A673 (cell line): Measurements from ENCODE around the gene RNF157. TPM values are rescaled to one million over a fixed set of nuclear protein-coding genes. Genes with fewer than 3 reads are reported as not detected.
A peak's percentile ranks its signal among the peaks of the same experiment; 100 is the strongest.

ENCODE experiments used
- BruUV-seq: library from RNA; stranded (reverse); fragments of 400-500 nt; replicated peaks from 2 replicates; lab custom pipeline; 2021; lab: Mats Ljungman, UMichigan
- CTCF ChIA-PET: fragments of 300-600 bp; sonication (Branson Sonifier 250); formaldehyde crosslinking; loops from one replicate; lab custom pipeline; 2022; ENCODE audit warnings: antibody characterized with exemption; lab: Charles Lee
- POLR2A ChIA-PET: fragments of 300-600 bp; sonication (Branson Sonifier 250); formaldehyde crosslinking; loops from one replicate; lab custom pipeline; 2022; ENCODE audit warnings: antibody characterized with exemption; ENCODE audit not compliant: low non-redundant PET; lab: Charles Lee
- DNase-seq: peaks from one replicate; pipeline ENCODE4 v3.0.0-alpha.2; 2015; ENCODE audit warnings: low spot score
- H3K27ac ChIP-seq: fragments of 200-600 bp; sonication (generic); 2 replicates; pipeline ENCODE4 v1.5.1; 2016; ENCODE audit warnings: mixed run types, low read depth, mild to moderate bottlenecking, mixed read lengths, antibody characterized with exemption, low read length; ENCODE audit not compliant: poor library complexity, severe bottlenecking
- H3K27me3 ChIP-seq: fragments of 200-600 bp; sonication (generic); replicated peaks from 2 replicates; pipeline ENCODE4 v1.6.1; 2017; ENCODE audit warnings: mixed run types, low read depth, mild to moderate bottlenecking, mixed read lengths, antibody characterized with exemption, low read length; ENCODE audit not compliant: insufficient read depth, poor library complexity
- H3K36me3 ChIP-seq: fragments of 200-600 bp; sonication (generic); 2 replicates; pipeline ENCODE4 v1.6.1; 2016; ENCODE audit warnings: mixed run types, mild to moderate bottlenecking, mixed read lengths, antibody characterized with exemption, low read length; ENCODE audit not compliant: insufficient read depth, poor library complexity, severe bottlenecking
- H3K4me1 ChIP-seq: fragments of 200-600 bp; sonication (generic); 2 replicates; pipeline ENCODE4 v1.6.1; 2017; ENCODE audit warnings: mixed run types, mild to moderate bottlenecking, mixed read lengths, antibody characterized with exemption, low read length; ENCODE audit not compliant: insufficient read depth, poor library complexity, severe bottlenecking
- H3K4me3 ChIP-seq: fragments of 200-600 bp; sonication (generic); 2 replicates; pipeline ENCODE4 v1.5.1; 2016; ENCODE audit warnings: low read depth, mixed run types, mild to moderate bottlenecking, mixed read lengths, low read length; ENCODE audit not compliant: poor library complexity, severe bottlenecking
- H3K9me3 ChIP-seq: fragments of 200-600 bp; sonication (generic); 2 replicates; pipeline ENCODE4 v1.6.1; 2016; ENCODE audit warnings: mixed run types, low read depth, mild to moderate bottlenecking, mixed read lengths, antibody characterized with exemption, low read length; ENCODE audit not compliant: poor library complexity, severe bottlenecking
- CTCF ChIP-seq: fragments of 300-800, 200-600 bp; sonication (generic); conservative IDR thresholded peaks from 2 replicates; pipeline ENCODE4 v1.5.1; 2017; ENCODE audit warnings: low read depth, mild to moderate bottlenecking, antibody characterized with exemption, low read length, moderate library complexity, mixed read lengths
- EZH2 ChIP-seq: fragments of 200-600 bp; sonication (generic); IDR thresholded peaks from 2 replicates; pipeline ENCODE4 v1.6.1; 2017; ENCODE audit warnings: borderline replicate concordance, low read depth, mild to moderate bottlenecking, mixed read lengths, antibody characterized with exemption, low read length; ENCODE audit not compliant: poor library complexity, severe bottlenecking
- intact Hi-C: fragments of 100-400 bp; cut with micrococcal nuclease; formaldehyde crosslinking; loops from one replicate; pipeline ENCODE4 v1.10.0; 2022; ENCODE audit not compliant: unreplicated experiment
- total RNA-seq: library from RNA; stranded (reverse); gene quantifications from 2 replicates; pipeline ENCODE4 v1.2.3, GENCODE V29; 2021

The RNF157 gene
- total RNA-seq, 1 experiment from 2014 or later: 0.56 TPM

DNA sequence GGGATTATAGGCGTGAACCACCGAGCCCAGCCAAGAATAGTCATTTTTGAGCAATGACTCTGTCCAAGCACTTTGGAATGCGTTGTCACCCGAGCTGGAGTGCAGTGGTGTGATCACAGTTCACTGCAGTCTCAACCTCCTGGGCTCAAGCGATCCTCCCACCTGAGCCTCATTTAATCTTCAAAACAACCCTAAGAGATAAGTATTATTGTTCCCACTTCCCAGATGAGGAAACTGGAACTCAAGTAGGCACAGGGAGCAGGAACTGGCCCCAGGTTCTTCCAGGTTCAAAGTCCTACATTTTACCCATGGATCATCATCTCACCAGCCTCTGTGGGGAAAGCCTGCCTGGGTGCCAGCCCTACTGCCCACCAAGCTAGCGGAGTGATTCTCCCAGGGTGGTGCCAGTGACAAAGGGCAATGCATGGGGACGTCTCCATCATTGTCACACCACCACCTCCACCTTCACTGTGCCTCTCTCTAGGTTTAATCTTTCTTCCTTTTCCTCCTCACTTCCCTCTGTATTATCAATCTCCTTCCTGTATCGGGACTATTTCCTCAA is 11.3 kb upstream of the RNF157 start:
- BruUV-seq: no TSS peak
- TF ChIP-seq EZH2 (no peak), CTCF (no peak)
- no peaks in the 10 kb centered on the region for H3K36me3 ChIP-seq
- H3K27me3 ChIP-seq: no peaks in the 10 kb centered on the region
- POLR2A ChIA-PET: no interaction called here
- no peak overlapping the region for H3K4me3 ChIP-seq
- H3K9me3 ChIP-seq: no peaks in the 10 kb centered on the region
- H3K4me1 ChIP-seq: no peaks in the 10 kb centered on the region
- CTCF ChIA-PET: no interaction called here
- H3K27ac ChIP-seq: no peak overlapping the region
- intact Hi-C loops: no loop called here
- no peak for DNase-seq

- Histone ChIP-seq H3K36me3 (no peaks in the 10 kb centered on the region), H3K27me3 (no peaks in the 10 kb centered on the region), H3K9me3 (no peaks in the 10 kb centered on the region), H3K4me1 (no peaks in the 10 kb centered on the region), H3K27ac (no peak overlapping the region), H3K4me3 (no peak overlapping the region)
- TF ChIP-seq CTCF (no peak), EZH2 (no peak)
- ChIA-PET POLR2A (no interaction called here), CTCF (interaction anchor here (0.7 kb wide), 1 partner anchor 131 kb away, joined by 8 read pairs; no protein-coding TSS in a partner anchor)
- intact Hi-C loops: no loop called here
- BruUV-seq: no TSS peak
- DNase-seq: no peak
Measured at GRCh38 chr17:76250141-76250540, 9.8 kb upstream of the RNF157 start.

DNA sequence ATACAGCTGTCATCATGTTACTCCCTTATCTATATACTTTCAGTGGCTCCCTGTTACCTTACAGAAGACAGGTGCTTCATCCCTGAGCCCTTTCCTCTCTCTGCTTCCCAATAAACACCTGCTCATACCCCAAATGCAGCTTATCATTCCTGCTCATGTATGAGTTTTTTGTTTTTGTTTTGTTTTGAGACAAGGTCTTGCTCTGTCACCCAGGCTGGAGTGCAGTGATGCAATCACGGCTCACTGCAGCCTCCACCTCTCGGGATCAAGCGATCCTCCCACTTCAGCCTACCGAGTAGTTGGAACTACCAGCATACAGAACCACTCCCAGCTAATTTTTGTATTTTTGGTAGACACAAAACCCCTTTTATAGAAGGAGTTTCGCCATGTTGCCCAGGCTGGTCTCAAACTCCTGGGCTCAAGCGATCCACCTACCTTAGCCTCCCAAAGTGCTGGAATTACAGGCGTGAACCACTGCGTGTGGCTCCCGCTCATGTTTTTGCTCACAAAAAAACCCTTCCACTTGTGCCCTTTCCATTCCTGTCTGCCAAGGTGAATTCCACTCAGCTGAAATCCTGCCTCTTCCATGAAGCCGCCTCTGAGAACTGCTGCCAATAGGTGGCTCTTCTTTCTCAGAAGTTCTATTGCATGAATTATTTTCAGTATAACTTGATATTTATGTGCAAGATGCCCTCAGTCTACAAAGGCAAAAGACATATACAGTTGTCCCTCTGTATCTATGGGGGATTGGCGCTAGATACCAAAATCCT is 7.9 kb upstream of the RNF157 start:
- Histone ChIP-seq H3K27ac (no peak overlapping the region), H3K9me3 (no peaks in the 10 kb centered on the region), H3K27me3 (peaks cover 7% of the 10 kb centered on the region), H3K36me3 (no peaks in the 10 kb centered on the region), H3K4me3 (no peak overlapping the region), H3K4me1 (no peaks in the 10 kb centered on the region)
- no peak for TF ChIP-seq EZH2
- TF ChIP-seq CTCF: peak; percentile 24; the same call in 1 of the 2 replicates
- no TSS peak for BruUV-seq
- DNase-seq: no peak
- intact Hi-C loops: no loop called here
- POLR2A ChIA-PET: no interaction called here
- CTCF ChIA-PET: no interaction called here
